ENCODE measurements around the gene ZNF646.

DNA sequence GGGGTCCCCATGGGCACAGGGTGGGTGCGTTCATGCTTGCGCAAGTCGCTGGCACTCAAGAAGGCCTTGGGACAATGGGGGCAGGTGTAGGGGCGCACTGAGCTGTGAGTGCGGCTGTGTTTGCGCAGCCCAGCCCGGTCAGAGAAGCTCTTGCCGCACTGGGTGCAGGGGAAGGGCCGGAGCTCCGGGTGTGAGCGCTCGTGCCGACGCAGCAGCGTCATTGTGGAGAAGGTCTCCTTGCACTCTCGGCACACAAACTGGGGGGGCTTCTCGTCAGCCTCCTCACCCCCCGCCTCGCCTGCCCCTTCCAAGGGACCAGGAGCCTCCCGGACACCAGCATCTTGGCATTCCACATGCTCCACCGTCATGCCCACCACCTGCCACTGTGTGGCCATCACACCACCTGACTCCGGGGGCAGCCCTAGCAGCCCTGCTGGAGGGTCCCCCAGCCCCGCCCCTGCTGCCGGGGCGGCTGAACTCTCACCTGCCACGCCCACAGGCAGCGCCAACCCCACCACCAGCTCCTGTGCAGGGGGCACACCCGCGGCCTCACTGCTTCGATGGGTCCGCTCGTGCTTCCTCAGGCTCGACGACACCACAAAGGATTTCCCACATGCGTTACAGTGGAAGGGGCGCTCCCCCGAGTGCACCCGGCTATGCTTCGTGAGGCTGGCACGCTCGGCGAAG is 13.0 kb upstream of the ZNF646 start:
- TF ChIP-seq, protein P1, sequence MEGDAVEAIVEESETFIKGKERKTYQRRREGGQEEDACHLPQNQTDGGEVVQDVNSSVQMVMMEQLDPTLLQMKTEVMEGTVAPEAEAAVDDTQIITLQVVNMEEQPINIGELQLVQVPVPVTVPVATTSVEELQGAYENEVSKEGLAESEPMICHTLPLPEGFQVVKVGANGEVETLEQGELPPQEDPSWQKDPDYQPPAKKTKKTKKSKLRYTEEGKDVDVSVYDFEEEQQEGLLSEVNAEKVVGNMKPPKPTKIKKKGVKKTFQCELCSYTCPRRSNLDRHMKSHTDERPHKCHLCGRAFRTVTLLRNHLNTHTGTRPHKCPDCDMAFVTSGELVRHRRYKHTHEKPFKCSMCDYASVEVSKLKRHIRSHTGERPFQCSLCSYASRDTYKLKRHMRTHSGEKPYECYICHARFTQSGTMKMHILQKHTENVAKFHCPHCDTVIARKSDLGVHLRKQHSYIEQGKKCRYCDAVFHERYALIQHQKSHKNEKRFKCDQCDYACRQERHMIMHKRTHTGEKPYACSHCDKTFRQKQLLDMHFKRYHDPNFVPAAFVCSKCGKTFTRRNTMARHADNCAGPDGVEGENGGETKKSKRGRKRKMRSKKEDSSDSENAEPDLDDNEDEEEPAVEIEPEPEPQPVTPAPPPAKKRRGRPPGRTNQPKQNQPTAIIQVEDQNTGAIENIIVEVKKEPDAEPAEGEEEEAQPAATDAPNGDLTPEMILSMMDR (IDR thresholded peaks at IDR 0.05; ENCODE audit: insufficient read depth, low read depth, low read length), result no peak
- TF ChIP-seq EZH2 (IDR thresholded peaks at IDR 0.05; ENCODE audit: insufficient read depth, low read length), result no peak
